Glutamatergic neuron (in vitro differentiated cells): ENCODE results near the gene HPSE2. TPM values are rescaled to one million over a fixed set of nuclear protein-coding genes. Genes with fewer than 3 reads are reported as not detected.

Experiments
- DNase-seq: peaks from one replicate; pipeline ENCODE4 v3.0.0; 2022
- H3K27ac Mint-ChIP-seq: one replicate; pipeline ENCODE4 v1.8.0; 2020; ENCODE audit warnings: mild to moderate bottlenecking, mixed read lengths, inconsistent platforms; ENCODE audit not compliant: unreplicated experiment
- H3K27me3 Mint-ChIP-seq: one replicate; pipeline ENCODE4 v1.8.0; 2020; ENCODE audit warnings: mild to moderate bottlenecking, moderate library complexity, mixed read lengths, inconsistent platforms; ENCODE audit not compliant: unreplicated experiment
- H3K36me3 Mint-ChIP-seq: one replicate; pipeline ENCODE4 v1.8.0; 2020; ENCODE audit warnings: mild to moderate bottlenecking, mixed read lengths, inconsistent platforms; ENCODE audit not compliant: unreplicated experiment
- H3K4me1 Mint-ChIP-seq: one replicate; pipeline ENCODE4 v1.8.0; 2020; ENCODE audit warnings: mild to moderate bottlenecking, low read depth, mixed read lengths, inconsistent platforms; ENCODE audit not compliant: unreplicated experiment
- H3K4me3 Mint-ChIP-seq: one replicate; pipeline ENCODE4 v1.8.0; 2020; ENCODE audit warnings: mild to moderate bottlenecking, mixed read lengths, inconsistent platforms; ENCODE audit not compliant: unreplicated experiment
- H3K9me3 Mint-ChIP-seq: one replicate; pipeline ENCODE4 v1.8.0; 2020; ENCODE audit warnings: mild to moderate bottlenecking, moderate library complexity, mixed read lengths, inconsistent platforms; ENCODE audit not compliant: unreplicated experiment
- CTCF ChIP-seq: fragments of 200-600 bp; sonication (generic); IDR thresholded peaks from one replicate; pipeline ENCODE4 v1.5.0; 2021; ENCODE audit not compliant: partially characterized antibody, unreplicated experiment
- total RNA-seq: library from RNA; stranded (reverse); fragmentation: NEBNext Ultra II Directional; extraction: Animal tissue kit (Norgen Biotek cat#: 25700); gene quantifications from one replicate; pipeline ENCODE4 v1.2.1, GENCODE V29; 2021; ENCODE audit not compliant: unreplicated experiment

HPSE2 gene
- total RNA-seq, 1 donor from 2014 or later = not detected

GRCh38 chr10:98463016-98463415, 772.6 kb downstream of the HPSE2 start:
- H3K4me3 Mint-ChIP-seq = no peak overlapping the region
- TF ChIP-seq CTCF = no peak
- H3K27me3 Mint-ChIP-seq = peaks cover 6% of the 10 kb centered on the region
- no peak for DNase-seq
- H3K9me3 Mint-ChIP-seq = peaks cover 6% of the 10 kb centered on the region
- no peaks in the 10 kb centered on the region for H3K36me3 Mint-ChIP-seq
- H3K4me1 Mint-ChIP-seq = peaks cover 22% of the 10 kb centered on the region
- no peak overlapping the region for H3K27ac Mint-ChIP-seq

- peaks cover 6% of the 10 kb centered on the region for H3K9me3 Mint-ChIP-seq
These were observed 774.2 kb downstream of the HPSE2 start for GRCh38 chr10:98461500-98461842.

DNA sequence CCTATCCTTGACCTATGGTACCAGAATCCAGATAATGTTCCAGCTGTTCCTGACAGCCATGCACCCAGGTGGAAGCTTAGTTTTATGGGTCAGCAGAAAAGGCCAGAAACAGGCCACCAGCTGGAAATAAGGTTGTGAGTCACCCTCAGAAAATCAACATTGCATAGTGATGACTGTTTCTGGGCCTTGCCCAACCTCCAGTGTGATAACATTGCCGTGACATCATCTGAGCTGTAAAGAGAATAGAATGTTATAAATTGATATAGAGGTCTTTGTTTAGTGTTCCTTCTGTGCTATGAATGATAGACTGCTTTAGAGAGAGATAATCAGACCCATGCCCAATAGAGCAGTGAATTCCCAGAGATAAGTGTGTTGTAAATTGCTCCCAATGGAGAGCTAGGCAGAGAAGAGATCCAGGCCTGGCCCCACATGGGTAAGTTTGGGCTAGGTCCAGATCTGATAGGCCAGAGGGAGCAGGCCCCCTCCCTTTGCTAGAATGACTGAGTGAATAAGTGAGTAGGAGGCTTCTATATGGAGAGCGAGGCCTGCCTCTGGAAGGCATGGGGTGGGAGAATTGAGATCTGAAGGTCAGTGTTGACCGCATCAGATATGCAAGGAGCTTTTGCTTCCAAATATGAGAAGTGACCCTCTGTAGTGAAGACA, 774.7 kb downstream of the HPSE2 start:
- no peak for TF ChIP-seq CTCF
- Mint-ChIP-seq H3K27me3 (peaks cover 6% of the 10 kb centered on the region), H3K9me3 (peaks cover 4% of the 10 kb centered on the region), H3K4me1 (peaks cover 28% of the 10 kb centered on the region), H3K27ac (no peak overlapping the region), H3K4me3 (no peak overlapping the region), H3K36me3 (no peaks in the 10 kb centered on the region)
- no peak for DNase-seq

More at GRCh38 chr10:98461500-98461842, 774.2 kb downstream of the HPSE2 start:
- Mint-ChIP-seq H3K27me3 (peaks cover 6% of the 10 kb centered on the region), H3K4me3 (no peak overlapping the region), H3K27ac (no peak overlapping the region), H3K4me1 (peaks cover 28% of the 10 kb centered on the region), H3K36me3 (no peaks in the 10 kb centered on the region)
- no peak for DNase-seq
- no peak for TF ChIP-seq CTCF

DNA sequence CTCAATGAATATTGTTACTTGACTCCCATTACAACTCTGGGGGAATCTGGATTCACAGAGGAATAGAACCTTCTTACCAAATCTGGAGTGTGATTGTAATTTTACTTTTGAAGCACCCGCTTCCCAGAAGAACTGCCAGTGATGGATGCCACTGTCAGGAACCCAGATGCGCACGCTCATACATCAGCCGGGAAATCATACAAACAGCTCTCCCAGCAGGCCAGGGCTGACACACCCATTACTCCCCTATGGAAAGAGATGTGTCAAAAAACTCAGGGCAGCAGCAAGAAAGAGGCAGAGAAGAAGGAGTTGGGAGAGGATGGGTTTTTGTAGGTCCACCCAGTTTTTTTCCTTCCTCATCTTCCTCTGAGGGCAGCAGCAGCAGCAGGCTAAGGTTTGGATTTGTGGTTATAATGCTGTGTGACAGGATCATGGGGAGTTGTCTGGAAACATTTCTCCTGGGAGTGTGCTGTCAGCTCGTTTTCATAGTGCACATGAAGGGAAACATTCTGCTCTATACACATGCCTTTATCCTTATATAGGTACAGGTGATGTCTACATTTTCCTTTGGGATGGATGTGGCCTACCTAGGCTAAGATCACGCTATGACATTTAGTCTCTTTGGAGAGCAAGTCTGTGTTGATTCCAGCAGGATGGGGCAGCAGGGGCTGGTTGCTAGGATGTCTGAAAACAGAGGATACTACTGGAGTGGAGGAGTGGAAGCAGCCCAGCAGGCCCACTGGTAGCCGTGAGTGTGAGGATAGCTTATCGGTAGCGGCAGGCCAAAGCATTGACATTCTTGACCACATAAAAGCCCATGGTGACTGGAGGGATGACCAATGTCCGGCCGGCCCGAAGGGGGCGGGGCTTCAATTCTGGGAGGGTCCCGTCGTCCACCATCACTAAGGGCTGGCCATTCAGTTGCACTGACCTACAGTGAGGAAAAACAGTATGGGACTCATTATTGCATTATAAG, 776.6 kb downstream of the HPSE2 start:
- Mint-ChIP-seq H3K4me1 (peaks cover 25% of the 10 kb centered on the region), H3K27ac (peak overlapping the region; percentile 80), H3K4me3 (no peak overlapping the region), H3K9me3 (peaks cover 4% of the 10 kb centered on the region), H3K27me3 (peaks cover 6% of the 10 kb centered on the region), H3K36me3 (no peaks in the 10 kb centered on the region)
- no peak for TF ChIP-seq CTCF
- DNase-seq = no peak

DNA sequence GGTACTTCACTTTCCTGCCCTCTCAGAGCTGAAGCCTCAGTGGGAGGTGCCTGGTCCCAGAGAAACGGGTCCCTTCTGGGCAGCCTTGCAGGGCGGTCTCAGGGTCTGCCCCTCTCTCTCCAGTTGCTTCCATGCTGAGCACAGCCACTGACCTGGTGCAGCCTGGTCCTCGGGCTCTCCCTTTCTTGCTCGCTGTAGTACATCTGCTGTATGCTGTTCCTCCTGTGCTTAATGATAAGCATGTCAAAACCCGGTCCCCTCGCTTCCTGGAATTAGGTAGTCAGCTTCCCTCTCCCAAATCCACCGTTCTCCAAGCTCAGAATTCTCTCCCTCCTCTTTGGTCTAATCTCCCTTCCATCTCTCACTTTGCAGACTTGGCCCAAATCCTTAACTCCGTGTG, 777.9 kb downstream of the HPSE2 start:
- Mint-ChIP-seq H3K9me3 (peaks cover 4% of the 10 kb centered on the region), H3K4me1 (peaks cover 27% of the 10 kb centered on the region), H3K27me3 (peaks cover 6% of the 10 kb centered on the region), H3K4me3 (no peak overlapping the region), H3K27ac (no peak overlapping the region), H3K36me3 (no peaks in the 10 kb centered on the region)
- DNase-seq = no peak
- TF ChIP-seq CTCF = no peak
